Kidney glomerular epithelial cell (primary cell): ENCODE data around the gene CNIH2.

Experiments
- DNase-seq: peaks from one replicate; lab custom pipeline; 2025; lab: John Stamatoyannopoulos, UW

CNIH2 gene

GRCh38 chr11:66331542-66332370, 53.8 kb downstream of the CNIH2 start:
- no peak for DNase-seq

- DNase-seq: no peak
Observed at GRCh38 chr11:66332371-66333219, 54.6 kb downstream of the CNIH2 start.

- no peak for DNase-seq
Observed at GRCh38 chr11:66333220-66333877, 55.4 kb downstream of the CNIH2 start.
